T1000 (cell line): ENCODE results near the gene IRF2.
"Not testable (repeated sequence)": the region's sequence is repeated elsewhere in the genome, so short reads cannot be mapped to it uniquely, and the experiment has no call there.

Experiments
- DNase-seq: peaks from one replicate; lab custom pipeline; 2025; ENCODE audit warnings: mixed read lengths; lab: John Stamatoyannopoulos, UW

The IRF2 gene

GRCh38 chr4:184389978-184390900, 84.1 kb downstream of the IRF2 start:
- DNase-seq, result no peak

- DNase-seq, result no peak
These were observed 86.2 kb downstream of the IRF2 start for GRCh38 chr4:184388106-184388505.

DNA sequence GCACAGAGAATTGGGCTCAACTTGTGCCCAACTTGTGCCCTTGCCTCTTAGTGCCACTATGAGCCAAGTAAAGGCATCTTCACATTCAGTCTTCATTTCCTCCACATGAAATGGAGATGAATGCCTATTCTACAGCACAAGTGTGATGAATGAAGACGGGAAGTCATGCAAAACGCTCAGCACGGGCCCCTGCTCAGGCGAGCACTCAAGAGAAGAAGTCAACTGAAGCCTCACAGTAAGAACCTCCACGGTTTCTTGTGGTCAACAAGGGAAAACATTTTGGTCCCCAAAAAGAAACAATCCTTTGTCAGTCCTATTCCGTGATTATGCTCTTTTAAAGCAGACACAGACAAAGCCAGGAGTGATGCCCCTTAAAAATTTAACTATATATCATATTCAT, 87.0 kb downstream of the IRF2 start:
- no peak for DNase-seq

DNA sequence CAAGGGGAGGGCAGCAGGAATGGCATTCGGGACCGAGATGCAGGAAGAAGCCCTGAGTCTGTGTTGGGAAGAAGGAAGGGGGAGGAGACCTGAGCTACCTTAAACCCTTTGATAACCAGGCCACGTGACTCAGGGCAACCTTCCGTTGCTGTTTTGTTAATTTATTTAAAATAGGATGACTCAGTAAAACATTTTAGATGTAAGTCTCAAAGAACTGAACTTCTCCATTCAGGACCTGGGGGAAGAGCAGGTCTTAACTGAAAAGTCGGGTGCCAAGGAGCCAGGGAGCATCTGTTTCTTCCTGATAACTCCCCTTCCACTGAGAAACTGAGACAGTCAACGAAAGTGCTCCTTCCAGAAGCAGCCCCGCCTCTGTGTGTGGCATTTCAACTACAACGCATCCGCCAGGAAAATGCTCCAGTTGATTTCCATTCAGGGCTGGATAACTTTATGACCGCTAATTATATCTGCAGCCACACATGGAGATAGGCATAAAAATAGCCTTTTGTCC, 88.0 kb downstream of the IRF2 start:
- DNase-seq, result no peak

DNA sequence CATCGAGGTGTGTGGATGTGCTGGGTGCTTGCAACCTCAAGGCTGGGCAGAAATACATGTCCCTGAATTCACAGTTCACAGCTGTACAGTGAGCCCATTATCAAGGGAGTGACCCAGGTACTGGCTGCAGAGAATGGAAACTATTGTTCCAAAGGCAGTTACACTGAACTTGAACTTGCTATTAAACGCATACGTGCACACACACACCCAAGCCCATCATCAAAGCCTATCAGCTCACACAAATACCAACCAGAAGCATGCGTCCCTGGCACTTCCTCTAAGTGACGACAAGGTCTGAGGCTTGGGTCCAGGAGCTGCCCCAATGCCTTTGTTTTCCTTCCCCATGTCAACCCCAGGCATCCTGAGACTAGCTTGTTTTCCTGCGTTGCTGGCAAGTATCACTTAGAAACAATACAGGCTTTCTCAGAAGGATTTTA, 88.6 kb downstream of the IRF2 start:
- DNase-seq, result no peak

- DNase-seq, result no peak
These were observed 89.4 kb downstream of the IRF2 start for GRCh38 chr4:184384810-184385557.

DNA sequence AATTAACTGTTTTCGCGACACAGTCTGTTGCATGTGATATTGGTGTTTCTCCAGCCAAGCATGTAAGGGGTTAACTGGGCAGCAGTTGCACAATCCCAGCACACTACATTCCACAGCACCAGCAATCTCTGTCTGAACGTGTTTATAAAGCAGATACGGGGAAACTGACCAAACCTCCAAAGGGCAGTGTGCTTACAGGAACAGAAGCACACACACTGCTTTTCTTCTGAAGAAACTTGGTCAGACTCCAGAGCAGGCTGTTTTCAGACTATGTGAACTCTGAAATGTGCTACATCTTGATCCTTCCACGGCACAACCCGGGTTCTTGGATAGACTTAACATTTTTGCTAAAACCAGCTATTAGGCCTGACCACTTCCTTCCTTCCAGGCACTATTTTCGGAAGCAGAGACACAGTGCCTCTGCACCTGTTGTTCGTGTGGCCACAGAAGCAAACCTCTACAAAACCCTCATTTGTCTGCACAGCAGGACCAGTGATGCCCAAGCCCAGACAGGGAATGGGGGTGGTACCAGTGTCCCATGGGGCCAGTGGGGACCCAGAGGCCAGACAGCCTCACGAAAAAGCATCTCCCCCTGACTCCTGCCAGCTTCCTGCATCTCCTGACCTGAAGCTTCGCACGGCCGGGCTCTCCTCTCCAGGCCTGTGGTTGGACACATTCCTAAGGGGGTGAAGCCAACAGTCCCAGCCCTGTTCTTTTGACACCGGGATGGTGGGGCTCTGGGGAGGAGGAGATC, 90.1 kb downstream of the IRF2 start:
- no peak for DNase-seq

- DNase-seq, result no peak
These were observed 90.8 kb downstream of the IRF2 start for GRCh38 chr4:184383497-184384055.

- DNase-seq, result no peak
These were observed 92.0 kb downstream of the IRF2 start for GRCh38 chr4:184382189-184382846.

- DNase-seq, result no peak
These were observed 93.6 kb downstream of the IRF2 start for GRCh38 chr4:184380707-184381106.

GRCh38 chr4:184380214-184380613, 94.1 kb downstream of the IRF2 start:
- not testable (repeated sequence) for DNase-seq

GRCh38 chr4:184376923-184377322, 97.4 kb downstream of the IRF2 start:
- no peak for DNase-seq

GRCh38 chr4:184376126-184376838, 98.1 kb downstream of the IRF2 start:
- no peak for DNase-seq

DNA sequence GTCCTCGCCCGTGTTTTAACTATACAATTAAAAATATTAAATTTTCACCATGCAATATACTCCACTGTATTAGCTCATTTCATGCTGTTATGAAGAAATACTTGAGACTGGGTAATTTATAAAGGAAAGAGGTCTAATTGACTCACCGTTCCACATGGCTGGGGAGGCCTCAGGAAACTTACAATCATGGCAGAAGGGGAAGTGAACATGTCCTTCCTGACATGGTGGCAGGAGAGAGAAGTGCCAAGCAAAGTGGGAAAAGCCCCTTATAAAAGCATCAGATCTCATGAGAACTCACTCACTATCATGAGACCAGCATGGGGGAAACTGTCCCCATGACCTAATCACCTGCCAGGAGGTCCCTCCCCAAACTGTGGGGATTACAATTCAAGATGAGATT, 98.7 kb downstream of the IRF2 start:
- DNase-seq, result not testable (repeated sequence)

DNA sequence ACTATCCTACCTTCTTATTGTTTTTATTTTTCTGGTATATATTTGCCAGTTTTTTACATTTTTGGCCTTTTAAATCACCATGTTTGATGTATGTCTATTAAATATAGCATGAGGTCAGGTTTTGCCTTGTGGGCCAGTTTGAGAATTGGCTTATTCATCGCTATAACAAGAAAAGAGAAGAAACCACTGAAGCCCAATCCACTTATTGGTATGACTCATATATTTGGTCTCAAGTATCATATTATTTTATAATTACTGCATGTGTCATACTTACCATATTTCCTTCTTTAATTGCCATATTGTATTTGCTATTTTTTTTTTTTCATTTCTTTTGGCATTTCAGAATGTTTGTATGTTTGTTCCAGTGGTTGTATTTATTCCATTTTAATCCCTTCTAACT, 99.3 kb downstream of the IRF2 start:
- DNase-seq, result no peak

DNA sequence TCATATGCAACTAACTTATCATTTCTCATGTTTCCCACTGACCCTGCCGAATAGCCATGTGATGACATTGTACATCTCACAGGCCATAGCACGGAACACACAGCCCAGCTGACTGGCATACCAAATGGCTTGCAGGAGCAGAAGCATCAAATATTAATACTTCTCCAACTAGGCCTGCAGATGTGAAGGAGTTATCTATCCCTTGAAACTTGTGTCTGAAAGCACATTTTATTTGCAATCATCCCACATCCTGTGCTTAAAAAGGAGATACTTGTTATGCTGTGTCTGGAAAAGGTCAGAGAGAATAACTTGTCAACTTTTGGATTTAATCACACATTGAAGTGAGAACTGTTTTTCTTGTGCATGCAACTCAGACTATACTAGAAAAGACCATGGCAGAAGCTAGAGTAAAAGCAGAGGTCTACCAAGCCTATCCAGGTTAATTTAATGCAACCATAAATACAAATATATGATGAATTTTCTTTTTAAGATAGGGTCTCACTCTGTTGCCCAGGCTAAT, 100.4 kb downstream of the IRF2 start:
- no peak for DNase-seq

DNA sequence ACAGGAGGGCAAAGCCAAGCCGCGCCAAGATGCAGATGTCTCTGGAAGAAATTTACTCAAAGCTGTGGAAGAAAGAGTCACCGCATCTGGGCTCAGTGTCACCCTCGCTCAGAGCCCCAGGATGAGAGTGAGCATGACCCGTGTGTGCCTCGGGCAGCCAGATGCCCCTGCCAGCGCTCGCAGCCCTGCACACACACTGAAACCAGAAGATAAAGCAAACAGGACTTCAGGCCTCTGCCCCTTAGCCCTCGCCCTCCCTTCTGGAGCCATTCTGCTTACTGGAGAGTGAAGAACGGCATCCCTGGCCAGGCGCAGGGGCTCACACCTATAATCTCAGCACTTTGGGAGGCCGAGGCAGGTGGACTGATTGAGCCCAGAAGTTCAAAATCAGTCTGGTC, 103.0 kb downstream of the IRF2 start:
- no peak for DNase-seq

DNA sequence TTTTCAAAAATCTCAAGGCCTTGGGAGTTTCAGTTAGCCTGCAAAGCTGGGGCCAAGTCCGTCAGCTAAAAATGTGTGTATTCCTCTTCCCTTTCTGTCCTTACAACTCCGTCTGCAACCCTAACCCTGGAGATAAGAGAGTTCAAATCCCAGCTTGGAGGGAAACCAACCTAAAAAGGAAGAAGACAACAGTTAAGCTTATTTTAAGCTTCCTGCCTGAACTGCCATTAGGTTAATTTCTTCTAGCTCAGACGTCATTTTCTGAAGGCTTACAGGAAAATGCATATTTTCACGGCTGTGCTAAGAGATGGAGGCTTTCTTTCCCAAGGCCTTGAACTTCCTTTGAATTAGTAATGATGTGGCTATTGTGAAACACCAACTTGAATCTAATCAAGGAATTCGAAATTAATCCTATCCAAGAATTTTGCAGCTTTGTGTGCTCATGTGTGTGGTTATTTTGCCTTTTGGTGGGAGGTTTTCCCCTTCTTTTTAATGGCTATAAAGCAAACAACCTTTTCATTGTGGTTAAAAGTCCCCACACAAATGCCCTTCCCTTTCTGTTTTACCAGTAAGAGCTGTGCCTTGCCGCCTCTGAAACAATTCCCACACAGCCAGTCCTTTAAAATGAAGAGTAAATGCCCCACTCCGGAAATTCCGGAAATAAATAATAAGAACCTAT, 103.5 kb downstream of the IRF2 start:
- no peak for DNase-seq

DNA sequence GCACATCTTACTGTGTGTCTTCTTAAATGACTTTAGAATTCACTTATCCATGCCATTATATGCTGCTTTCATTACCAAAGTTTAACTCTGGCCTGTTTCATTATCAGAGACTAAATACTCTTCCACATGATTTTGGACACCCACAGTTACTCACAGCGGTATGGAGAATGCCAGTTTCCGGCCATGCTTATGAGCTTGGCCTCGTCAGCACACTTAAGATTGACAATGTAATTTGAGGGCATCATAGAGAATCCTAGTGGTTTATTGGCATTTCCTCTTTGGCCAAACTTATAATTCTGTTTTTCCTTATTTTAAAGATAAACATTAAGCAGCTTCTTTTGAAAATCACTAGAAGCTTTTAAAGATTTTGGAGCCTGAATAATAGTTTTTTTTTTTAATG, 104.5 kb downstream of the IRF2 start:
- no peak for DNase-seq

DNA sequence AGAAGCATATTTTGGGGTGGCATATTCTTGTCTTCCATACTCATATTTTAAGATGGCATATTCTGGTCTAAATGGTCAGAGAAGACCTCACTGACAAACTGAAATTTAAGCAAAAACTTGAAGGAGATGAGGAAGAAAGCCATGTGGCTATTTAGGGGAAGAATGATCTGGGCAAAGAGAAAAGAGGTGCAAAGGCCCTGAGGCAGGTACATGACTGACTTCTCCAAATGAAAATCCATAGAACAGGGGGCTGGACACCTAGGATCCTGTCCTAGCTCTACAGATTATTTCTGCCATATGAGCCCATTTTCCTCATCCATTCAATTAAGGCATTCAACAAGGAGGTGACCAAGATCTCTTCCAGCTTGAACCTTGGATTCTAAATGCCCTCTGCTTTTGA, 105.6 kb downstream of the IRF2 start:
- no peak for DNase-seq
